AG08395 (cell line): ENCODE results near the gene MORC4.

Source experiments
- DNase-seq: peaks from one replicate; pipeline ENCODE4 v3.0.0; 2012; ENCODE audit warnings: mixed read lengths, low spot score

MORC4 gene

GRCh38 chrX:106952538-106952937 lies 47.5 kb downstream of the MORC4 start:
- no peak for DNase-seq

GRCh38 chrX:106952089-106952488 lies 47.9 kb downstream of the MORC4 start:
- no peak for DNase-seq

GRCh38 chrX:106951230-106951629 lies 48.8 kb downstream of the MORC4 start:
- DNase-seq: no peak

GRCh38 chrX:106950381-106950780 lies 49.6 kb downstream of the MORC4 start:
- DNase-seq: no peak

GRCh38 chrX:106949366-106949765 lies 50.6 kb downstream of the MORC4 start:
- DNase-seq: no peak

- DNase-seq: no peak
These were observed 51.4 kb downstream of the MORC4 start for GRCh38 chrX:106948641-106949040.

- DNase-seq: no peak
These were observed 53.5 kb downstream of the MORC4 start for GRCh38 chrX:106946464-106946863.

GRCh38 chrX:106940068-106940467 lies 59.9 kb downstream of the MORC4 start:
- no peak for DNase-seq

GRCh38 chrX:106939566-106939965 lies 60.4 kb downstream of the MORC4 start:
- DNase-seq: no peak

- no peak for DNase-seq
These were observed 63.8 kb downstream of the MORC4 start for GRCh38 chrX:106936246-106936645.

GRCh38 chrX:106935175-106935574 lies 64.8 kb downstream of the MORC4 start:
- DNase-seq: no peak

GRCh38 chrX:106933538-106933961 lies 66.5 kb downstream of the MORC4 start:
- no peak for DNase-seq

GRCh38 chrX:106932960-106933537 lies 67.0 kb downstream of the MORC4 start:
- no peak for DNase-seq

GRCh38 chrX:106932492-106932923 lies 67.5 kb downstream of the MORC4 start:
- peak; percentile 34 for DNase-seq

GRCh38 chrX:106931831-106932491 lies 68.1 kb downstream of the MORC4 start:
- no peak for DNase-seq

- no peak for DNase-seq
These were observed 71.8 kb downstream of the MORC4 start for GRCh38 chrX:106928227-106928626.

GRCh38 chrX:106927700-106928099 lies 72.3 kb downstream of the MORC4 start:
- DNase-seq: no peak

- DNase-seq: no peak
These were observed 73.0 kb downstream of the MORC4 start for GRCh38 chrX:106927023-106927422.

GRCh38 chrX:106921637-106922036 lies 78.4 kb downstream of the MORC4 start:
- no peak for DNase-seq

GRCh38 chrX:106919932-106920452 lies 80.0 kb downstream of the MORC4 start, which contains the start of gene CLDN2:
CLDN2 (plus strand) TSS chrX:106920402; CDS start chrX:106928229, 7,827 bp downstream.
- DNase-seq: no peak

- DNase-seq: no peak
These were observed 82.0 kb downstream of the MORC4 start for GRCh38 chrX:106917830-106918500.

- DNase-seq: peak; percentile 35
These were observed 87.1 kb downstream of the MORC4 start for GRCh38 chrX:106912864-106913263.

- DNase-seq: no peak
These were observed 93.7 kb downstream of the MORC4 start for GRCh38 chrX:106906361-106906760.
